Transverse colon (tissue), 3 donors: ENCODE measurements around the gene ANO9.

ENCODE experiments used
- CTCF ChIP-seq, 5 experiments: fragments of 200-600 bp in 3 of 5; fragments of 450-650 bp in 2 of 5; sonication (generic) in 3 of 5; IDR thresholded peaks; 1 replicate in 2 of 5; 2 replicates in 3 of 5; pipeline ENCODE4 v1.5.1; 2016 to 2017; ENCODE audit warnings: antibody characterized with exemption in 5 of 5, inconsistent platforms in 3 of 5, mild to moderate bottlenecking in 2 of 5, moderate library complexity in 1 of 5
- POLR2A ChIP-seq: fragments of 450-650 bp; IDR thresholded peaks from one replicate; pipeline ENCODE4 v1.6.1; 2016; ENCODE audit warnings: antibody characterized with exemption, mild to moderate bottlenecking, moderate library complexity

- TF ChIP-seq CTCF (IDR thresholded peaks at IDR 0.05) (no peak), POLR2A (no peak)
These were observed 42.8 kb upstream of the ANO9 start for GRCh38 chr11:484616-485015.
